ENCODE data around the gene SERPINA5. TPM values are rescaled to one million over a fixed set of nuclear protein-coding genes. Genes with fewer than 3 reads are reported as not detected.

Gene SERPINA5
- total and polyA plus RNA-seq, 2 donors (not counting 1 experiment from before 2014, with no cell fraction given), result not detected

DNA sequence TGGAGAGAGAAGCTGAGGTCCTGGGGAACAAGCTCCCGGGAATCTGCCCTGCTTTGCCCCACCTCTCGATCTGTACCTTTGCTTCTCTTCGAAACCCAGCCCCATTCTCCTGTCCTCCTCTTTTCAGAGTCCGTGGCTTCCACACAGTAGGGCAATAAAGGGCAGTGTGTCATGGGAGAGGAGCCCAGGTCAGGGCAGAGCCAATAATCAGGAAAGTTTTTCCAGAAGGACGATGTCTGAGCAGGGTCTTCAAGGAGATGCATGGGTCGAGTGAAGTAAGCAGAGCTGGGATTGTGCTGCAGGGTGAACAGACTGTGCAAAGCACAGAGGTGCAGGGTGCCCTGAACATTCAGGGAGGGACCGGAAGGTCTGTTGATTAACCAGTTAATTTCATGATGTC, 42.0 kb upstream of the SERPINA5 start:
- no peak overlapping the region for H3K4me3 ChIP-seq (ENCODE audit: control extremely low read depth in 1 of 5, extremely low read depth in 1 of 5, insufficient read depth in 1 of 5, low read depth in 2 of 5, low read length in 4 of 5)
- H3K9me3 ChIP-seq (ENCODE audit: control extremely low read depth in 1 of 3, control insufficient read depth in 2 of 3, insufficient read depth in 1 of 3, low read length in 2 of 3), result peaks cover 0 to 4% (median 0%) of the 10 kb centered on the region in 3 donors
- ChIA-PET CTCF (interaction anchor here (1.7 kb wide), 1 partner anchor 9 kb away, joined by 4 read pairs; no protein-coding TSS in a partner anchor), POLR2A (no interaction called here)
- no peaks in the 10 kb centered on the region for H3K4me1 ChIP-seq (ENCODE audit: control insufficient read depth in 2 of 2, insufficient read depth in 2 of 2, low read length in 2 of 2)
- ATAC-seq (ENCODE audit: low read depth) (no peak), DNase-seq (no peak)
- Mint-ChIP-seq H3K9me3 (ENCODE audit: insufficient read depth) (no peaks in the 10 kb centered on the region), H3K27me3 (peaks cover 8% of the 10 kb centered on the region), H3K27ac (no peak overlapping the region), H3K4me1 (no peaks in the 10 kb centered on the region), H3K4me3 (no peak overlapping the region)
- no peaks in the 10 kb centered on the region for H3K27me3 ChIP-seq (replicated peaks in 1 of 4; ENCODE audit: control extremely low read depth in 1 of 4, control insufficient read depth in 3 of 4, insufficient read depth in 4 of 4, low read length in 3 of 4)
- no peak overlapping the region for H3K9ac ChIP-seq (ENCODE audit: low read length)
- intact Hi-C loops (cut with micrococcal nuclease), result no loop called here
- H4K20me1 ChIP-seq (ENCODE audit: control insufficient read depth, insufficient read depth, low read length, poor library complexity, severe bottlenecking), result no peaks in the 10 kb centered on the region
- H2AFZ ChIP-seq (ENCODE audit: insufficient read depth, low read depth, low read length, poor library complexity, severe bottlenecking), result no peak overlapping the region
- no peaks in the 10 kb centered on the region for H3K36me3 ChIP-seq (replicated peaks in 1 of 2; ENCODE audit: control extremely low read depth in 1 of 2, control insufficient read depth in 1 of 2, extremely low read depth in 1 of 2, insufficient read depth in 2 of 2, low read length in 1 of 2)
- no peak overlapping the region for H3K27ac ChIP-seq (ENCODE audit: low read length in 2 of 2)
- TF ChIP-seq, protein P1, sequence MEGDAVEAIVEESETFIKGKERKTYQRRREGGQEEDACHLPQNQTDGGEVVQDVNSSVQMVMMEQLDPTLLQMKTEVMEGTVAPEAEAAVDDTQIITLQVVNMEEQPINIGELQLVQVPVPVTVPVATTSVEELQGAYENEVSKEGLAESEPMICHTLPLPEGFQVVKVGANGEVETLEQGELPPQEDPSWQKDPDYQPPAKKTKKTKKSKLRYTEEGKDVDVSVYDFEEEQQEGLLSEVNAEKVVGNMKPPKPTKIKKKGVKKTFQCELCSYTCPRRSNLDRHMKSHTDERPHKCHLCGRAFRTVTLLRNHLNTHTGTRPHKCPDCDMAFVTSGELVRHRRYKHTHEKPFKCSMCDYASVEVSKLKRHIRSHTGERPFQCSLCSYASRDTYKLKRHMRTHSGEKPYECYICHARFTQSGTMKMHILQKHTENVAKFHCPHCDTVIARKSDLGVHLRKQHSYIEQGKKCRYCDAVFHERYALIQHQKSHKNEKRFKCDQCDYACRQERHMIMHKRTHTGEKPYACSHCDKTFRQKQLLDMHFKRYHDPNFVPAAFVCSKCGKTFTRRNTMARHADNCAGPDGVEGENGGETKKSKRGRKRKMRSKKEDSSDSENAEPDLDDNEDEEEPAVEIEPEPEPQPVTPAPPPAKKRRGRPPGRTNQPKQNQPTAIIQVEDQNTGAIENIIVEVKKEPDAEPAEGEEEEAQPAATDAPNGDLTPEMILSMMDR (IDR thresholded peaks at IDR 0.05), result no peak
- TF ChIP-seq EZH2 (IDR thresholded peaks at IDR 0.05; ENCODE audit: borderline replicate concordance, insufficient read depth, low read depth, low read length, poor library complexity, severe bottlenecking), result no peak
- WGBS (ENCODE audit: insufficient coverage), result 85% methylated on average over 2 of the region's 7 CpGs
- H3K4me2 ChIP-seq (replicated peaks; ENCODE audit: low read depth, low read length, poor library complexity, severe bottlenecking), result no peak overlapping the region
- H3K79me2 ChIP-seq (ENCODE audit: control insufficient read depth, insufficient read depth, low read length), result no peaks in the 10 kb centered on the region

- Histone ChIP-seq H4K20me1 (ENCODE audit: control insufficient read depth, insufficient read depth, low read length, poor library complexity, severe bottlenecking) (no peaks in the 10 kb centered on the region), H3K9ac (ENCODE audit: low read length) (no peak overlapping the region), H3K79me2 (ENCODE audit: control insufficient read depth, insufficient read depth, low read length) (no peaks in the 10 kb centered on the region), H3K27ac (ENCODE audit: low read length in 2 of 2) (no peak overlapping the region), H3K27me3 (replicated peaks in 1 of 4; ENCODE audit: control extremely low read depth in 1 of 4, control insufficient read depth in 3 of 4, insufficient read depth in 4 of 4, low read length in 3 of 4) (no peaks in the 10 kb centered on the region), H3K36me3 (replicated peaks in 1 of 2; ENCODE audit: control extremely low read depth in 1 of 2, control insufficient read depth in 1 of 2, extremely low read depth in 1 of 2, insufficient read depth in 2 of 2, low read length in 1 of 2) (no peaks in the 10 kb centered on the region), H3K9me3 (ENCODE audit: control extremely low read depth in 1 of 3, control insufficient read depth in 2 of 3, insufficient read depth in 1 of 3, low read length in 2 of 3) (peaks cover 0 to 9% (median 0%) of the 10 kb centered on the region in 3 donors), H3K4me1 (ENCODE audit: control insufficient read depth in 2 of 2, insufficient read depth in 2 of 2, low read length in 2 of 2) (no peaks in the 10 kb centered on the region), H3K4me2 (replicated peaks; ENCODE audit: low read depth, low read length, poor library complexity, severe bottlenecking) (no peak overlapping the region), H2AFZ (ENCODE audit: insufficient read depth, low read depth, low read length, poor library complexity, severe bottlenecking) (no peak overlapping the region), H3K4me3 (ENCODE audit: control extremely low read depth in 1 of 5, extremely low read depth in 1 of 5, insufficient read depth in 1 of 5, low read depth in 2 of 5, low read length in 4 of 5) (no peak overlapping the region)
- DNase-seq (no peak), ATAC-seq (ENCODE audit: low read depth) (no peak)
- TF ChIP-seq EZH2 (IDR thresholded peaks at IDR 0.05; ENCODE audit: borderline replicate concordance, insufficient read depth, low read depth, low read length, poor library complexity, severe bottlenecking), result no peak
- TF ChIP-seq, protein P1 (IDR thresholded peaks at IDR 0.05), result no peak
- H3K27me3 Mint-ChIP-seq, result peaks cover 8% of the 10 kb centered on the region
- no peaks in the 10 kb centered on the region for H3K4me1 Mint-ChIP-seq
- ChIA-PET POLR2A (no interaction called here), CTCF (no interaction called here)
- intact Hi-C loops (cut with micrococcal nuclease), result no loop called here
- H3K4me3 Mint-ChIP-seq, result no peak overlapping the region
- H3K9me3 Mint-ChIP-seq (ENCODE audit: insufficient read depth), result no peaks in the 10 kb centered on the region
- 45% methylated on average over 13 of the region's 13 CpGs for WGBS (ENCODE audit: insufficient coverage)
- H3K27ac Mint-ChIP-seq, result no peak overlapping the region
Measured at GRCh38 chr14:94540031-94540794, 41.0 kb upstream of the SERPINA5 start.
